Measurements from ENCODE around the gene MPC1L.

DNA sequence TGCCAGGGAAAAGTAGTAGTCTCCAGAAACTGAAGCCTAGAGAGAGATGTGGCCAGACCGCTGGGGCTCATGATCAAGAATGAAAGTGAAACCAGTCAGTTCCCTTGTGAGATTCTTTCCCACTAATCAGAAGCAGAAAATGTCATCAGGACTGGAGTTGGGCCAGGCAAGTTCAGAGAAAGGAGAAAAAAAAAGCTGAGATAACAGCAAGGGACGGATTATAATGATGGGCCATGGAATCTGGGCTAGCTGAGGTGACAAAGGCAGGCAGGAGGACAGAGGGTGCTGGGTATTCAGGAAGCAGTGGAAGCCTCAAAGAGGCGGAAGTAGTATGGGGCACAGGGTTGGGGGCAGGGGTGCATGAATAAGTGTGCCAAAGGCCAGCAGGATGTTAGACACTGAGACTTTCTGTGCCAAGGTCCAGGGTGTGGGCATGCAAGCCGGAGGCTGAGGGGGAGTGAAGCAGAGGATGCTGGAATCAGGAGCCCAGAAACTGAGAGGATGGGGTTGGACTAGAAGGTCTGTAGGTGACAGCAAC lies 21.7 kb downstream of the MPC1L start:
- TF ChIP-seq EZH2 (IDR thresholded peaks at IDR 0.05; ENCODE audit: low read depth, low read length, severe bottlenecking) (no peak), TAF7 (optimal IDR thresholded peaks at IDR 0.05; ENCODE audit: borderline replicate concordance, low read depth, low read length) (no peak), EP300 (IDR thresholded peaks at IDR 0.05; ENCODE audit: borderline replicate concordance in 1 of 2, low read depth in 2 of 2, low read length in 2 of 2) (no peak), YY1 (IDR thresholded peaks at IDR 0.05; ENCODE audit: low read depth, low read length) (no peak), EGR1 (IDR thresholded peaks at IDR 0.05; ENCODE audit: borderline replicate concordance, low read depth, low read length) (no peak)
